IMR-90 (cell line): Measurements from ENCODE around the gene RARS1. TPM values are rescaled to one million over a fixed set of nuclear protein-coding genes. Genes with fewer than 3 reads are reported as not detected.

Experiments used
- ATAC-seq: fragments of 200-7000 bp; cut with Tn5 transposase; 2 replicates; pipeline ENCODE4 v1.9.1; 2020; ENCODE audit warnings: low read depth, mild to moderate bottlenecking, moderate library complexity
- BruUV-seq: library from RNA; stranded (reverse); fragments of 400-500 nt; replicated peaks from 2 replicates; lab custom pipeline; 2021; lab: Mats Ljungman, UMichigan
- CTCF ChIA-PET: fragments of 300-600 bp; formaldehyde crosslinking; extraction: SDS; loops from one replicate; lab custom pipeline; 2021; ENCODE audit warnings: antibody characterized with exemption; lab: Yijun Ruan, JAX
- POLR2A ChIA-PET: fragments of 300-600 bp; sonication (Branson Sonifier 250); formaldehyde crosslinking; loops from one replicate; lab custom pipeline; 2022; ENCODE audit warnings: antibody characterized with exemption; ENCODE audit not compliant: unreplicated experiment; lab: Charles Lee
- DNase-seq: peaks from one replicate; pipeline ENCODE4 v3.0.0; 2013
- H2AFZ ChIP-seq: replicated peaks from 2 replicates; pipeline ENCODE3; 2013; ENCODE audit warnings: low read length, mild to moderate bottlenecking; ENCODE audit not compliant: poor library complexity
- H2AK5ac ChIP-seq: 2 replicates; pipeline ENCODE4 v1.6.1; 2013; ENCODE audit warnings: low read depth, low read length, inconsistent platforms
- H2AK9ac ChIP-seq: replicated peaks from 2 replicates; pipeline ENCODE3; 2013; ENCODE audit warnings: mild to moderate bottlenecking, low read depth, low read length, moderate library complexity; ENCODE audit not compliant: poor library complexity
- H2BK120ac ChIP-seq: 2 replicates; pipeline ENCODE4 v1.6.1; 2013; ENCODE audit warnings: low read depth, low read length, inconsistent platforms
- H2BK15ac ChIP-seq: 3 replicates; pipeline ENCODE4 v1.6.1; 2013; ENCODE audit warnings: low read depth, low read length, inconsistent platforms
- H2BK20ac ChIP-seq: 2 replicates; pipeline ENCODE4 v1.6.1; 2013; ENCODE audit warnings: low read depth, mild to moderate bottlenecking, inconsistent platforms, low read length, moderate library complexity
- H2BK5ac ChIP-seq: 2 replicates; pipeline ENCODE4 v1.6.1; 2013; ENCODE audit warnings: mild to moderate bottlenecking, low read depth, low read length, inconsistent platforms; ENCODE audit not compliant: poor library complexity, severe bottlenecking
- H3K14ac ChIP-seq: replicated peaks from 2 replicates; pipeline ENCODE4 v1.6.1; 2013; ENCODE audit warnings: low read depth, low read length, inconsistent platforms
- H3K18ac ChIP-seq: 2 replicates; pipeline ENCODE4 v1.6.1; 2013; ENCODE audit warnings: low read depth, low read length, control low read depth
- H3K23ac ChIP-seq: 2 replicates; pipeline ENCODE4 v1.6.1; 2013; ENCODE audit warnings: low read depth, low read length, inconsistent platforms
- H3K27ac ChIP-seq: 2 replicates; pipeline ENCODE4 v1.5.1; 2013; ENCODE audit warnings: mild to moderate bottlenecking, control low read depth, low read length; ENCODE audit not compliant: insufficient read depth
- H3K27me3 ChIP-seq: 2 replicates; pipeline ENCODE4 v1.6.1; 2013; ENCODE audit warnings: low read length; ENCODE audit not compliant: control insufficient read depth, insufficient read depth
- H3K36me3 ChIP-seq: 2 replicates; pipeline ENCODE4 v1.6.1; 2013; ENCODE audit warnings: low read length, mixed read lengths; ENCODE audit not compliant: control insufficient read depth, insufficient read depth
- H3K4ac ChIP-seq: 2 replicates; pipeline ENCODE4 v1.6.1; 2013; ENCODE audit warnings: low read depth, low read length, inconsistent platforms
- H3K4me1 ChIP-seq: 2 replicates; pipeline ENCODE4 v1.6.1; 2013; ENCODE audit warnings: low read length, mixed read lengths; ENCODE audit not compliant: control insufficient read depth, insufficient read depth
- H3K4me2 ChIP-seq: 2 replicates; pipeline ENCODE4 v1.6.1; 2013; ENCODE audit warnings: low read depth, mild to moderate bottlenecking, control low read depth, low read length, moderate library complexity
- H3K4me3 ChIP-seq: 2 replicates; pipeline ENCODE4 v1.5.1; 2013; ENCODE audit warnings: low read depth, mild to moderate bottlenecking, control low read depth, low read length, moderate library complexity; ENCODE audit not compliant: insufficient read depth
- H3K56ac ChIP-seq: 2 replicates; pipeline ENCODE4 v1.6.1; 2013; ENCODE audit warnings: low read length, inconsistent platforms; ENCODE audit not compliant: insufficient read depth; ENCODE audit errors: extremely low read depth
- H3K79me1 ChIP-seq, 2 experiments: 2 replicates each; pipeline ENCODE4 v1.6.1; 2013; ENCODE audit warnings: low read length in 2 of 2, inconsistent platforms in 1 of 2, low read depth in 1 of 2
- H3K9ac ChIP-seq: 2 replicates; pipeline ENCODE4 v1.6.1; 2013; ENCODE audit warnings: low read depth, low read length, control low read depth
- H3K9me1 ChIP-seq: 2 replicates; pipeline ENCODE4 v1.6.1; 2013; ENCODE audit warnings: low read length, inconsistent platforms; ENCODE audit not compliant: insufficient read depth
- H3K9me3 ChIP-seq: 2 replicates; pipeline ENCODE4 v1.6.1; 2013; ENCODE audit warnings: low read length; ENCODE audit not compliant: control insufficient read depth, insufficient read depth
- H4K20me1 ChIP-seq: 2 replicates; pipeline ENCODE4 v1.6.1; 2013; ENCODE audit warnings: low read length, inconsistent platforms; ENCODE audit not compliant: insufficient read depth
- H4K5ac ChIP-seq: 2 replicates; pipeline ENCODE4 v1.6.1; 2013; ENCODE audit warnings: mild to moderate bottlenecking, low read depth, low read length, control low read depth
- H4K8ac ChIP-seq, 2 experiments: 2 replicates each; pipeline ENCODE4 v1.6.1; 2013; ENCODE audit warnings: low read depth in 2 of 2, low read length in 2 of 2, control low read depth in 1 of 2, inconsistent platforms in 1 of 2
- H4K91ac ChIP-seq: 2 replicates; pipeline ENCODE4 v1.6.1; 2013; ENCODE audit warnings: low read depth, low read length, inconsistent platforms; ENCODE audit not compliant: insufficient read depth
- BHLHE40 ChIP-seq: fragments of 150-350 bp; IDR thresholded peaks from 2 replicates; pipeline ENCODE4 v1.6.1; 2016; ENCODE audit warnings: mild to moderate bottlenecking, low read depth, low read length
- CEBPB ChIP-seq: IDR thresholded peaks from 2 replicates; pipeline ENCODE4 v1.6.1; 2012; ENCODE audit warnings: low read depth, low read length, improper control_type of control experiment
- CHD1 ChIP-seq: IDR thresholded peaks from 2 replicates; pipeline ENCODE4 v1.6.1; 2012; ENCODE audit warnings: low read depth, low read length, improper control_type of control experiment
- CTCF ChIP-seq: conservative IDR thresholded peaks from 2 replicates; pipeline ENCODE4 v1.5.1; 2012; ENCODE audit warnings: mild to moderate bottlenecking, low read depth, low read length, improper control_type of control experiment
- FOS ChIP-seq: fragments of 150-350 bp; IDR thresholded peaks from 2 replicates; pipeline ENCODE4 v1.6.1; 2016; ENCODE audit warnings: low read depth, low read length
- MAFK ChIP-seq: IDR thresholded peaks from 2 replicates; pipeline ENCODE4 v1.6.1; 2012; ENCODE audit warnings: low read depth, low read length, improper control_type of control experiment
- MAZ ChIP-seq: IDR thresholded peaks from 2 replicates; pipeline ENCODE4 v1.6.1; 2012; ENCODE audit warnings: low read depth, mild to moderate bottlenecking, low read length, improper control_type of control experiment, moderate library complexity, borderline replicate concordance
- MXI1 ChIP-seq: IDR thresholded peaks from 2 replicates; pipeline ENCODE4 v1.6.1; 2012; ENCODE audit warnings: low read depth, mild to moderate bottlenecking, low read length, moderate library complexity, borderline replicate concordance
- NFE2L2 ChIP-seq: fragments of 150-350 bp; IDR thresholded peaks from 2 replicates; pipeline ENCODE4 v1.6.1; 2016; ENCODE audit warnings: low read depth, mild to moderate bottlenecking, low read length
- RAD21 ChIP-seq: IDR thresholded peaks from 2 replicates; pipeline ENCODE4 v1.6.1; 2012; ENCODE audit warnings: low read length, improper control_type of control experiment
- RCOR1 ChIP-seq: IDR thresholded peaks from 2 replicates; pipeline ENCODE4 v1.6.1; 2012; ENCODE audit warnings: mild to moderate bottlenecking, low read length, improper control_type of control experiment; ENCODE audit not compliant: insufficient replicate concordance
- WGBS, 2 experiments: methylation state at CpG; one replicate each; pipeline versions ENCODE4 v1.1.5 to v1.1.7; 2013; ENCODE audit warnings: missing lambda C conversion rate in 2 of 2; ENCODE audit not compliant: insufficient read length in 1 of 2; ENCODE audit errors: extremely low coverage in 2 of 2; 5-methylcytosine and 5-hydroxymethylcytosine counted together
- dilution Hi-C: fragments of 300-500 bp; cut with HindIII; formaldehyde crosslinking; loops from one replicate; pipeline ENCODE4 v1.14.3; 2018; ENCODE audit warnings: low sequenced_read_pairs; ENCODE audit not compliant: unreplicated experiment
- in situ Hi-C: fragments of 300-500 bp; cut with MboI; formaldehyde crosslinking; loops from 3 replicates; pipeline ENCODE4 v1.14.3; 2019; ENCODE audit warnings: low sequenced_read_pairs, inconsistent platforms, mixed read lengths
- intact Hi-C: fragments of 100-400 bp; cut with micrococcal nuclease; formaldehyde crosslinking; loops from 2 replicates; pipeline ENCODE4 v1.10.0; 2022
- polyA plus RNA-seq, 3 experiments: library from polyadenylated mRNA; depleted of rRNA; stranded (reverse); fragments of >200 nt; gene quantifications; 2 replicates each; pipeline ENCODE4 v1.2.3, GENCODE V29; 2012; ENCODE audit warnings: low replicate concordance in 1 of 3
- total RNA-seq: library from RNA; depleted of rRNA; stranded (reverse); fragments of >200 nt; gene quantifications from 2 replicates; pipeline ENCODE4 v1.2.3, GENCODE V29; 2012
- TF ChIP-seq, protein P1 (sequence below): fragments of 150-350 bp; IDR thresholded peaks from 2 replicates; pipeline ENCODE4 v1.6.1; 2017; ENCODE audit warnings: mild to moderate bottlenecking, antibody characterized with exemption, low read length, low read depth

RARS1 gene
- total and polyA plus RNA-seq, 2 of the 4 experiments (the other 2 are of a cell fraction) = 80.4 to 153 TPM

- Histone ChIP-seq H3K9ac (no peak overlapping the region), H3K9me3 (no peaks in the 10 kb centered on the region), H3K56ac (no peak overlapping the region), H4K20me1 (no peaks in the 10 kb centered on the region), H4K91ac (no peak overlapping the region), H3K27me3 (no peaks in the 10 kb centered on the region), H2AK9ac (no peak overlapping the region), H2BK120ac (no peak overlapping the region), H2BK15ac (no peak overlapping the region), H3K14ac (no peak overlapping the region), H3K36me3 (peaks cover 10% of the 10 kb centered on the region), H3K79me1 (no peaks in the 10 kb centered on the region), H2BK5ac (no peak overlapping the region), H3K4ac (no peak overlapping the region), H4K5ac (no peak overlapping the region), H4K8ac (no peak overlapping the region), H3K4me2 (no peak overlapping the region), H2AFZ (no peak overlapping the region), H3K27ac (no peak overlapping the region), H2AK5ac (no peak overlapping the region), H3K9me1 (no peaks in the 10 kb centered on the region), H3K23ac (no peak overlapping the region), H3K4me1 (peaks cover 2% of the 10 kb centered on the region; the same call in 1 of the 2 replicates), H3K18ac (no peak overlapping the region), H3K4me3 (no peak overlapping the region), H2BK20ac (no peak overlapping the region)
- BruUV-seq = no TSS peak
- no peak for DNase-seq
- no peak for TF ChIP-seq FOS
- no peak for TF ChIP-seq RAD21
- TF ChIP-seq BHLHE40 = no peak
- TF ChIP-seq CEBPB = no peak
- TF ChIP-seq, protein P1, sequence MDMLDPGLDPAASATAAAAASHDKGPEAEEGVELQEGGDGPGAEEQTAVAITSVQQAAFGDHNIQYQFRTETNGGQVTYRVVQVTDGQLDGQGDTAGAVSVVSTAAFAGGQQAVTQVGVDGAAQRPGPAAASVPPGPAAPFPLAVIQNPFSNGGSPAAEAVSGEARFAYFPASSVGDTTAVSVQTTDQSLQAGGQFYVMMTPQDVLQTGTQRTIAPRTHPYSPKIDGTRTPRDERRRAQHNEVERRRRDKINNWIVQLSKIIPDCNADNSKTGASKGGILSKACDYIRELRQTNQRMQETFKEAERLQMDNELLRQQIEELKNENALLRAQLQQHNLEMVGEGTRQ = no peak
- TF ChIP-seq MAZ = no peak
- TF ChIP-seq MXI1 = no peak
- TF ChIP-seq CHD1 = no peak
- no peak for TF ChIP-seq RCOR1
- TF ChIP-seq MAFK = no peak
- no peak for TF ChIP-seq CTCF
- no peak for TF ChIP-seq NFE2L2
- POLR2A ChIA-PET = no interaction called here
- CTCF ChIA-PET = no interaction called here
- ATAC-seq = no peak
- dilution Hi-C loops (no loop called here), intact Hi-C loops (no loop called here), in situ Hi-C loops (loop anchor here (25.0 kb wide), 1 partner anchor 161 kb away; the partner anchor contains the start of gene WWC1)
- 63% methylated on average over 1 of the region's 4 CpGs; no CpG with 5 or more reads in 1 of the 2 experiments for WGBS, 2 experiments
These were observed 38.5 kb upstream of the RARS1 start for GRCh38 chr5:168447808-168448207.
